GM12891 (cell line): Measurements from ENCODE around the gene CYP2W1.
A peak's percentile ranks its signal among the peaks of the same experiment; 100 is the strongest.
"Not testable (repeated sequence)": the region's sequence is repeated elsewhere in the genome, so short reads cannot be mapped to it uniquely, and the experiment has no call there.

Source experiments
- DNase-seq: peaks from one replicate; pipeline ENCODE4 v3.0.0; 2011; ENCODE audit warnings: low spot score; ENCODE audit not compliant: insufficient read length
- FAIRE-seq: peaks from 2 replicates; lab custom pipeline; 2011; peaks lifted over from hg19 to GRCh38; lab: Jason Lieb, UNC
- PAX5 ChIP-seq: IDR thresholded peaks from 2 replicates; pipeline ENCODE4 v1.6.1; 2011; ENCODE audit warnings: low read length, moderate library complexity, mild to moderate bottlenecking; ENCODE audit not compliant: insufficient read depth, severe bottlenecking
- POLR2A ChIP-seq: IDR thresholded peaks from 2 replicates; pipeline ENCODE4 v1.6.1; 2011; ENCODE audit warnings: low read depth, low read length, control low read depth
- POLR2AphosphoS5 ChIP-seq: IDR thresholded peaks from 2 replicates; pipeline ENCODE4 v1.6.1; 2011; ENCODE audit warnings: low read depth, low read length, control low read depth
- POU2F2 ChIP-seq: IDR thresholded peaks from 2 replicates; pipeline ENCODE4 v1.6.1; 2011; ENCODE audit warnings: low read depth, mild to moderate bottlenecking, control low read depth, low read length, moderate library complexity
- SPI1 ChIP-seq: IDR thresholded peaks from 2 replicates; pipeline ENCODE4 v1.6.1; 2011; ENCODE audit warnings: low read depth, low read length, control low read depth
- TAF1 ChIP-seq: IDR thresholded peaks from 2 replicates; pipeline ENCODE4 v1.6.1; 2011; ENCODE audit warnings: low read depth, low read length, control low read depth

The CYP2W1 gene

DNA sequence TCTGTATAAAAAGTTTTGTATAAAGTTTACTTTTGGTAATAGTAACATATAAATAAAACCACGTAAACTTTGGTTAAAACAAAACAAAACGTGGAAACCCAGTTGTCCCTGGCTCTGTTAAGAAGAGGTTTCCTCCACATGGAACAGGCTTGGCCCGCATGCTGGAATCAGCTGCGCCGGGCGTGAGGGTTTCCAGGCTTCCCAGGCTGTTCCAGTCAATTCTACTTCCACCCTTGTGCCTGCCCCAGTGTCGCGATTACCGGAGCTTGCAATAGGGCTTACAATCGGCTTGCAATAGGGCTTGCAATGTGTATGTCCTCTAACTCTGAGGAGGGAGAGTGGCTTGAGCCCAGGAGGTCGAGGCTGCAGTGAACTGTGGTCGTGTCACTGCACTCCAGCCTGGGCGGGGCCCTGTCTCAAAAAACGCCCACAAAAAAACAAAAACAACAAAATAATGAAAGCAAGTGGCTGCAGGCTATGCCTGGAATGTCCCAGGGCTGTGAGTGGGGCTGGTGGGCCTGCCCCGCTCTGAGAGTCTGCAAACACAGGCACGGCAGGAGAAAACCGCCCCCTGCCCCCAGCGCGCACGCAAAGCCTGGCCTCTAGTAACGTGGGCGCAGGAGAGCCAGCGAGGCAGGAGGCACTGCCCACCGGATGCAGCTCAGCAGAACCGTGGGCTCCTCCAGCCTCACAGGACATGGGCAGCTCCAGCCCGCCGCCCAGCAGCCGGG lies 16.3 kb downstream of the CYP2W1 start:
- TF ChIP-seq POLR2AphosphoS5 = no peak
- no peak for TF ChIP-seq POLR2A
- no peak for TF ChIP-seq PAX5
- no peak for TF ChIP-seq POU2F2
- TF ChIP-seq TAF1 = no peak
- TF ChIP-seq SPI1 = no peak
- FAIRE-seq (no peak), DNase-seq (no peak)

DNA sequence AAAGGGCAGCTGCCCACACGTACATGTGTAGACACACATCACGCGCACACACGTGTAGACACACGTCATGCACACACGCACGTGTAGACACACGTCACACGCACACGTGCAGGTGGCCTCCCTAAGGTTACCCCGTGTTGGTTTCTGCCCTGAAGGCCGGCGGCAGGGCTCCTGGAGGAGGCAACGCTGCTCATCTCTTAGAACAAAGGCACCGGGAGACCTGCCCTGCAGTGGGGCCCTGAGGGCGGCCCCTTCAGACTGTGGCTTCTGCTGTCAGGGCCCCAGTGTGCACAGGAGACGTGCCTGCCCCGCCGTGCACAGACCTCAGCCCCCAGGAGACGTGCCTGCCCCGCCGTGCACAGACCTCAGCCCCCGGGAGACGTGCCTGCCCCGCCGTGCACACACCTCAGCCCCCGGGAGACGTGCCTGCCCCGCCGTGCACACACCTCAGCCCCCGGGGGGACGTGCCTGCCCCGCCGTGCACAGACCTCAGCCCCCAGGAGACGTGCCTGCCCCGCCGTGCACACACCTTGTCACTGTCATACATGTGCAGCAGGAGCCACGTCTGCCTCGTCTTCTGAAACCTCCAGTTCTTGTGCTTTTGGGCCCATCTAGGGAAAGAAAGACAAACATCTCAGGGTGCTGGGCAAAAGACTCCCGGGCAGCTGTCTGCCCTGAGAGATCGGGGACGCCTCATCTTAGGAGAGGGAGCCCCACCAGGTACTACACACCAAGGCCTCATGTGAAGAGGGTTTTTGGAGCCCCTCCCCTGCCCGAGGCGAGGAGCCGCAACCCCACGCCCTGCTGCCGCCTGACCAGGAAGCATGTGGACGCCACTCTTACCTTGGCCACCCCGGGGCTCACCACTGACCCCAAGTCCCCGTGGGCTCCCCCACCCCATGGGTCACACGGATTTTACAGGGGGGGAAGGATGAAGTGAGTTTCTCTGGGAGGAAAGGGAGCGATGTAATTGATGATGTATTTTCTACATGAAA lies 17.3 kb downstream of the CYP2W1 start:
- TF ChIP-seq POLR2A (no peak), TAF1 (no peak), PAX5 (no peak), POU2F2 (no peak)
- DNase-seq = no peak
- FAIRE-seq = peak; percentile 84

DNA sequence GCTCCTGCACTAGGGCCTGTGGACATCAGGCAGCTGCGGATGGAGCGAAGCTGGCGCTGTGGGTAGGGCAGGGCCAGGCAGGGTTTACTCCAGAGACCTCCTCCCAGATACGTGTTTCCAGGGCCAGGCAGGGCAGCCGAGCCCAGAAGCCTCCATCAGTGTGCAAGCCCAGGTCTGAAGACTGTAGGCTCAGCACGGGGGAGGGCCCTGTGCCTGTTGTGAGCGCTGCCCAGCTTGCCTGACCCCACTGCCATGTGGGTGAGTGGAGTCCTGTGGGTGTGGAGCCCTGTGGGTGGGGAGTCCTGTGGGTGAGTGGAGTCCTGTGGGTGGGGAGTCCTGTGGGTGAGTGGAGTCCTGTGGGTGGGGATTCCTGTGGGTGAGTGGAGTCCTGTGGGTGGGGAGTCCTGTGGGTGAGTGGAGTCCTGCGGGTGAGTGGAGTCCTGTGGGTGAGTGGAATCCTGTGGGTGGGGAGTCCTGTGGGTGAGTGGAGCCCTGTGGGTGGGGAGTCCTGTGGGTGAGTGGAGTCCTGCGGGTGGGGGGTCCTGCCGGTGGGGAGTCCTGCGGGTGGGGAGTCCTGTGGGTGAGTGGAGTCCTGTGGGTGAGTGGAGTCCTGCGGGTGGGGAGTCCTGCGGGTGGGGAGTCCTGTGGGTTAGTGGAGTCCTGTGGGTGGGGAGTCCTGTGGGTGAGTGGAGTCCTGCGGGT lies 18.2 kb downstream of the CYP2W1 start:
- not testable (repeated sequence) for FAIRE-seq, DNase-seq

DNA sequence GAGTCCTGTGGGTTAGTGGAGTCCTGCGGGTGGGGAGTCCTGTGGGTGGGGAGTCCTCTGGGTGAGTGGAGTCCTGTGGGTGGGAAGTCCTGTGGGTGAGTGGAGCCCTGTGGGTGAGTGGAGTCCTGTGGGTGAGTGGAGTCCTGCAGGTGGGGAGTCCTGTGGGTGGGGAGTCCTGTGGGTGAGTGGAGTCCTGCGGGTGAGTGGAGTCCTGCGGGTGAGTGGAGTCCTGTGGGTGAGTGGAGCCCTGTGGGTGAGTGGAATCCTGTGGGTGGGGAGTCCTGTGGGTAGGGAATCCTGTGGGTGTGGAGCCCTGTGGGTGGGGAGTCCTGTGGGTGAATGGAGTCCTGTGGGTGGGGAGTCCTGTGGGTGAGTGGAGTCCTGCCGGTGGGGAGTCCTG lies 19.0 kb downstream of the CYP2W1 start:
- not testable (repeated sequence) for FAIRE-seq, DNase-seq

DNA sequence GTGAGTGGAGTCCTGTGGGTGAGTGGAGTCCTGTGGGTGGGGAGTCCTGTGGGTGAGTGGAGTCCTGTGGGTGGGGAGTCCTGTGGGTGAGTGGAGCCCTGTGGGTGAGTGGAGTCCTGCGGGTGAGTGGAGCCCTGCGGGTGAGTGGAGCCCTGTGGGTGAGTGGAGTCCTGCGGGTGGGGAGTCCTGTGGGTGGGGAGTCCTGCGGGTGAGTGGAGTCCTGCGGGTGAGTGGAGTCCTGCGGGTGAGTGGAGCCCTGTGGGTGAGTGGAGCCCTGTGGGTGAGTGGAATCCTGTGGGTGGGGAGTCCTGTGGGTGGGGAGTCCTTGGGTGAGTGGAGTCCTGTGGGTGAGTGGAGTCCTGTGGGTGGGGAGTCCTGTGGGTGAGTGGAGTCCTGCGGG lies 19.5 kb downstream of the CYP2W1 start:
- FAIRE-seq, DNase-seq: not testable (repeated sequence)

DNA sequence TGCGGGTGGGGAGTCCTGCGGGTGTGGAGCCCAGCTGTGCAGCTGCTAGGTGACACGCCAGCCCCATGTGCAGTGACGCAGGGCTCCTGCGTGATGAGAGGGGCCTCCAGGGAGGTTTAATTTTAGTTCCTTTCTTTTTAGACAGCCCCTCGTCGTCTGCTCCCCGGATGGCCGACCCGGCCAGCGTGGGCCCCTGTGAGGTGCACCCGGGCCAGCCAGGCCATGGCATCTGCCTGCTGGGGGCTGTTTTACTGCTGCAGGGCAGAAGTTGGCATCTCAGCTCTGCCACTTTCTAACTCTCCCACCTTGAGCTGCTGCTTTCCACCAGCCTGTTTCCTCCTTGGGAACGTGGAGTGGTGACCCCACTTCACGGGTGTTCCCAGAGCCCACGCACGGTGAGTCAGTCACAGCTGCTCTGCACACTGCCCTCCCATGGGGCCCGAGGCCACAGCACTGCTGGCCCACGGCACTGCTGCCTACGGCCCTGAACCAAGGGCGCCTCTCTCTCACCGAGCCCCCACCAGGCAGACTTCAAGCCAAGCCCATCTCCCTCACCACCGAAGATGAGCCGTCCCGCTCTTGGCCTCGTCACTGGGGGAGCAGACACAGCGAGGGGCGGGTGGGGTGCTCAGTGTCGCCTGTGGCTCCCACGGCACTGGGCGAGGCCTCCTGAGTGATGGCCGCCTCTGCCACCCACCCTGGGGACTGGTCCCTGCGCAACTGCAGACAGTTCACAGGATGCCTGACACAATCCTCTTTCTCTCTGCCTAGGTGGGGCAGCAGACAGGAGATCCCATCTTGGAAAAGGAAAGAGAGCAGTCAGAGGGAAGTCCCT lies 21.3 kb downstream of the CYP2W1 start:
- FAIRE-seq (peak; percentile 16), DNase-seq (no peak)
- TF ChIP-seq PAX5 (no peak), TAF1 (no peak), POLR2A (no peak), SPI1 (no peak), POU2F2 (no peak), POLR2AphosphoS5 (no peak)

DNA sequence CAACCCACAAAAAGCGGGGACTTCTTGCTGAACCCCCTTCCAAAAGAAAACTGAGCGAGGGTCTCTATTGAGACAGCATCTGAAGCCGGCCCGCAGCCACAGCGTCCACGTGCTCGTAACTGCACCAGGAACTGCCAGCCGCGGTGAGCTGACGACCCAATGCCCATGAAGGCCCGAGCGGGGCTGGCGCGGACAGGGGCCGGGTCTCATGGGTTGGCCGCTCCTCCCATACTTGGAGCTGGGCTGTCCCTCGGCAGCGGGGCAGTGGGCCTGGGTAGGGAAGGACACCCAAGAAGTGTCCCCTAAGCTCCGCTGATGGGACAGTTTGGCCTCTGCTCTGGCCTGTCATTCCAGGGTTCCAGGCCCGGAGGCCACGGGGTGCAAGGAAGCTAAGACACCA lies 22.3 kb downstream of the CYP2W1 start:
- no peak for FAIRE-seq
- no peak for TF ChIP-seq TAF1
- TF ChIP-seq SPI1 = no peak
- TF ChIP-seq POU2F2 = no peak
- TF ChIP-seq PAX5 = no peak
- TF ChIP-seq POLR2AphosphoS5 = no peak
- no peak for TF ChIP-seq POLR2A
- no peak for DNase-seq

DNA sequence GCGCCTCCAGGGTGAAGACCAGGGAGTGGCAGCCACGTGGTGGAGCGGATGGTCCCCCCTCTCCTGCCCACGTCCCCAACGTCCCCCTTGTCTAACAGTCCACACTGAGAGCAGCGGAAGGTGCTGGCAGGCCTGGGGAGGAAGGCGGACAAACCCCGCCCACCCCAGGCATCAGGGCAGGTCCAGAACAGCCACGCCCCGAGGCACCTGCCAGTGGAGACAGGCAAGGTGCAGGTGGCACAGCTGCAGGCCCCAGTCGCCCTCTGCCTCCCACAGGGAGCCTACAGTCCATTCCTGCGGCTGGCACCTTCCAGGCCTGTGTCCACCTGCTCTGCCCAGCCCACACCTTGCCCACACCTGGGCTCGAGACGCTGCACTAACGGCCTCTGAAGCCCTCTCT lies 24.9 kb downstream of the CYP2W1 start:
- DNase-seq (no peak), FAIRE-seq (no peak)
- TF ChIP-seq POLR2AphosphoS5 = no peak
- TF ChIP-seq TAF1 = no peak
- TF ChIP-seq PAX5 = no peak
- no peak for TF ChIP-seq SPI1
- no peak for TF ChIP-seq POLR2A
- no peak for TF ChIP-seq POU2F2

DNA sequence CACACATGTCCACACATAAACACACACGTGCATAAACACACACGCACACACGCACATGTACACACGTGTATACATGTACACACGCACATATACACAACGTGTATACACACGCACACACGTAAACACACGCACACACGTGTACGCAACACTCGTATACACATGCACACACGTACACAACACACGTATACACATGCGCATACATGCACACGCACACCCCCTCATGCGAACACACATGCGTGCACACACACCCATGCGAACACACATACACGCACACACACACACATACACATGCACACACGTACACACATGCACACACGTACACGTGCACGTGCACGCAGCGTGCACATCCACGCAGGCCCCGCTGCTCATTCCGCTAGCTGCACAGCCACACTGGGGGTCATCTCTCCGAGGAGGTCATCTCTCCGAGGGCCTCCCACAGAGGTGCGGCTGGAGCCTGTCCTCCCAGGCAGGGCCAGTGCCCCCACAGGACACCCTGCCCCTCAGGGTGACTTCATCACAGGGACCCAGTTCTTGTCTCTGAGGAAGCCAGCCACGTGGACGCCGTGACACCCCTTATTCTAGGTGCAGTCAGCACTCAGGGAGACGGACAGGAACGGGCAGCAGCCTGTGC lies 25.9 kb downstream of the CYP2W1 start:
- TF ChIP-seq POLR2AphosphoS5 (no peak), POLR2A (no peak), PAX5 (no peak), POU2F2 (no peak), TAF1 (no peak), SPI1 (no peak)
- FAIRE-seq = peak; percentile 88
- DNase-seq = no peak

DNA sequence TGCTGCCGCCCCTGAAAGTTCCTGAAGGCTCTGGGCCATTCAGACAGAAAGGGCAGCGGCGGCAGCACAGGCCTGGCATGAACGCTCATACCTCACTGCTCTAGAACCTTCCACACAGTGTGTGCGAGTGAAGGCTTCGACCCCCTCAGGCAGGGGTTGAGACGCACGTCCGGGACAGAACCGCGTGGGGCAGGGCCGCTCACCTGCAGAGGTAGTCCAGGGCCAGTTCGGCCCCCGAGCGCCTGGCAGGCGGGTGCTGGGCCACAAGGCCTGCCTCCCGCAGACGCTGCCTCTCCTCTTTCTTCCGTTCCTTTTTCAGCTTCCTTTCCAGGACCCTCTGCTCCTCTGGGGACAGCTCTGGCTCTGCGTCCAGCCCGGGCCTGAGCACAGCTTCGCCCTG lies 26.8 kb downstream of the CYP2W1 start:
- DNase-seq (no peak), FAIRE-seq (no peak)
- no peak for TF ChIP-seq TAF1
- TF ChIP-seq POLR2A = no peak
- no peak for TF ChIP-seq POLR2AphosphoS5
- no peak for TF ChIP-seq SPI1
- TF ChIP-seq POU2F2 = no peak
